Left lobe of liver (tissue), 2 donors: ENCODE data around the gene CCDC124. TPM values are rescaled to one million over a fixed set of nuclear protein-coding genes. Genes with fewer than 3 reads are reported as not detected.

Experiments used
- ATAC-seq: fragments of 200-7000 bp; cut with Tn5 transposase; one replicate; pipeline ENCODE4 v1.9.1; 2020; ENCODE audit warnings: mild to moderate bottlenecking, moderate library complexity
- DNase-seq: peaks from one replicate; pipeline ENCODE4 v3.0.0-alpha.2; 2020; ENCODE audit warnings: low spot score
- total RNA-seq: library from RNA; stranded (reverse); gene quantifications from one replicate; pipeline ENCODE4 v1.2.1, GENCODE V29; 2021
- donor health status: DM: no; HTN: no; CAD: no; lungs with moderate emphysema.
- donor health status: DM: no; HTN: yes; CAD: no.

The CCDC124 gene
- total RNA-seq, 1 donor from 2014 or later: 31.6 TPM

DNA sequence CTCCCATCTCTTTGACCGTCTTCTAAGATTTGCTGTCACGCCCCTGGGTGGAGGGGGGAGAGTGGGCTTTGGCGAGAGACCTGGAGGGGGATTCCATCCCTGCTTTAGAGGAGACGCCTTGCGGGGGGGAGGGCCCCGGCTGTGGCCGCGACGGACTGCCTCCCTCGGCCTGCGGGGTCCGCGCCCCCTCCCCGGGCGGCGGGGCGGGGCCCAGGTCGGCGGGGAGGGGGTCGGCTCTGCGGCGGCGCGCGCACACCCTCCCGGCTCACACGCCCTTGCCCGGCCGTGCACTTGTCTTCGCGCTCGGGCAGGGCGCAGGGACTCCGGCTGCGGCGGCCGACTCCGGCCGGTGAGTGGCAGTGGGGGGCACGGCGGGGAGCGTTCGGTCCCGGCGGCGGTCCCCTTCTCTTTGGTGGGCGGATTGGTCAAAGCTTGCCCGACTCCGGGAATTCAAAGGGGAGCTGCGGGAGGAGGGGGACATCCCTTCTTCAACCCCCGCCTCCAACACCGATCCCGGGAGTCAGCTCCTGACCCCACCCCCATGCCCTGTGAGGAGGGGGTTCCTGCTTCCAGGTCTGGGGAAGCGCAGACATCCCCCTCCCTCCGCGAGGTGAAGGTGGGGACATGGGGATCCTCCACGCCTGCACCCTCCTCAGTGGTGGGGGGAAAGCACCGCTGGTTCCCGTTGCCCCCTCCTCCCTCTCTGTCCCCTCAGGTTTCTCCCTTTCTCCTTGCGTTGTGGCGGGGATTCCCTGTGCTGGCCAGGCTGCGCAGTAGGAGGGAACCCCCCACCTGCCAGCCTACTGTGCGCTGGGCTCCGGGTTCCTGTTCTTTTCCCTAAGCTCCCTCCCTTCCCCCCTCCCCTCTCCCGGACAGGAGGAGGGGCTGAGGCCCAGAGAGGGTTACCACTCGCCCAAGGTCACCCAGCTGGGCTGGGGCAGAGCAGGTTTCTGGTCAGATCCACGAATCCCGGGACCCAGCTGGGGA lies 19.5 kb downstream of the CCDC124 start:
- ATAC-seq (no peak), DNase-seq (no peak)

DNA sequence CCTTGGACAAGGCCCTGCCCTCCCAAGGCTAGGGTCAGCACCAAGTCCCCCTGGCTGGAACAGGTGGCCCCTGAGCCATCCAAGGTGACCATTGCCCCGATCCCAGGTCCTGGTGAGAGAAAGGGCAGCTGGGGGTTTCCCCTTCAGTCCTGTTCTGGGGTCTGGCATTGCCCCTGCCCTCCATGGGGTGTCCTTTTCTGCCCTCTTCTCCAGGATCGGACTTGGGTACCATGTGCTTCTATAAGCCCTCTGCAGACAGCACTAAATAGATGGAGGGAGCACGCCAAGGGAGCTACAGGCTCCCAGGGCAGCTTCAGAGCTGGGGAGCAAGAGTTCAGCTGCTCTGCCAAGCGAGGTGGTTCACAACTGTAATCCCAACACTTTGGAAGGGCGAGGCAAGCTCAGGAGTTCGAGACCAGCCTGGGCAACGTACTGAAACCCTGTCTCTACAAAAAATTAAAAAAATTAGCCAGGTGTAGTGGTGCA lies 20.5 kb downstream of the CCDC124 start:
- DNase-seq (no peak), ATAC-seq (no peak)

DNA sequence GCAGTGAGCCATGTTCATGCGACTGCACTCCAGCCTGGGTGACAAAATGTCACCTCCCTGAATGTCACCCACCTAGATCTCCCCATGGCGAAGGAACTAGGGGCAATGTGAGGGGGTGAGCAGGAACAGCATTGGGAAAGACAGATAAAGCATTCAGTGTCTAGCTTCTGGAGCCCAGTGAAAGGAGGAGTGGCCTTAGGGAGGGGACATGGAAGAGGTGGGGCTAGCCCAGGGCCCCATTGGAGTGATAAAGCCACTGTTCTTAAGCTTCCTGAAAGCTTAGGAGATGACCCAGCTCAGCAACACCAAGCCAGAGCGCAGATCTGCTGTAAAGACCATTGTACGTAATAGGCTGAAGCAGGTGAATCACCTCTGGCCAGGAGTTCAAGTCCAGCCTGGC lies 21.1 kb downstream of the CCDC124 start:
- ATAC-seq (no peak), DNase-seq (no peak)

- no peak for ATAC-seq
- no peak for DNase-seq
Measured at GRCh38 chr19:17954401-17954800, 21.6 kb downstream of the CCDC124 start.

- ATAC-seq: no peak
- no peak for DNase-seq
Measured at GRCh38 chr19:17957149-17957849, 24.5 kb downstream of the CCDC124 start.

- ATAC-seq (no peak), DNase-seq (no peak)
Measured at GRCh38 chr19:17957885-17958284, 25.1 kb downstream of the CCDC124 start.

DNA sequence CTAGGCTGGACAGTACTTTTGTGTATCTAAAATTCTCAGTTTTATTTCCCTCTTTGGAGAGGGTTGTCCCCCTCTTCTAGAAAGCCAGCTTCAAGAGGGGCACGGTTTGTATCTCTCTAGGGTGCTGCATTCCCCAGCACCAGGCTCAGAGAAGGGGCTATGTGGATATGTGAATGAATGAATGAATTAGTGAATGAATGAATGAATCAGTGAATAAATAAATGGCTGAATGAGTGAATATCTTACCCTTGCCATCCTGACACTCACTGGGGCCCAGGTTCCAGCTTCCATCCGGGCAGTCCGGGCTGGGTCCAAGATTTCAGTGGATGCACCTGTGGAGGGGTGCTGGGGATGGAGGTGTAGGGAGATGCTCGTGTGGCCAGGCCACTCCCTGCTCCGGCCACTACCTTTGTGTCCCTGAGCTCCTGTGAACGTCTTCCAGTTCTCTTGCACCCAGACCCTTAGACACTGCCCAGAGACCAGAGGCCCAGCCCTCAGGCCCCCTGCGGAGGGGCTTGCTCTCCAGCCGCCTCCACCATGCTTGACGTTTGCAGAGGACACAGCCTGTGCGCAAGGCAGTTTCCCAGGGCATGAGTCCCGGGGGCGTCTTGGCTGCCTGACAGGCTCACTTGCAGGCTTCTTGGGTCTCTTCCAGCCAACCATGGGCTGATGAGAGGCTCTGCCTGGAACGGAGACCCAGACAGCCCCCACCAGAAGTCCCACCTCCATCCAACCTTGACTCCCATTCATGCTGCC lies 31.3 kb downstream of the CCDC124 start:
- no peak for DNase-seq
- no peak for ATAC-seq

GRCh38 chr19:17965370-17966128 lies 32.7 kb downstream of the CCDC124 start:
- ATAC-seq (no peak), DNase-seq (no peak)

DNA sequence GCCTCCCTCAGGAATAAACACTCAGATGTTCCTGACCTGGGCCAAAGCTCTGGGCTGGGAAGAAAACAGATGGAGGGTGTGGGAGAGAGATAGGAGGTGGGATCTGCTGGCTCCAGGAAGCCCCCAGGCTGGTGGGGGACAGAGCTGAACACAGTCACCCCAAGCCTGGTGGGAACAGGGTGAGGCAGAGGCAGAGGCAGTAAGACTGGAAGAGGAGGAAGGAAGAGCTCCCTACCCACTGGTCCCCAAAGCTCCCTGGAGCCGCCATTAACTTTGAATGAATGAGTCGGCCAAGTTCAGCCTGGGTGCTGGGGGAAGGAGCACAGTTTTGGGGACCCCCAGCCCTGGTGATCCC lies 33.3 kb downstream of the CCDC124 start:
- DNase-seq (no peak), ATAC-seq (no peak)

- no peak for ATAC-seq
- DNase-seq: no peak
Measured at GRCh38 chr19:17966550-17967256, 33.9 kb downstream of the CCDC124 start, which contains the start of gene KCNN1. Gene KCNN1, plus strand, starts transcription at chr19:17967107. Its CDS starts 6,782 bp downstream, at chr19:17973889.

GRCh38 chr19:17967257-17968051 lies 34.6 kb downstream of the CCDC124 start:
- ATAC-seq (no peak), DNase-seq (no peak)

DNA sequence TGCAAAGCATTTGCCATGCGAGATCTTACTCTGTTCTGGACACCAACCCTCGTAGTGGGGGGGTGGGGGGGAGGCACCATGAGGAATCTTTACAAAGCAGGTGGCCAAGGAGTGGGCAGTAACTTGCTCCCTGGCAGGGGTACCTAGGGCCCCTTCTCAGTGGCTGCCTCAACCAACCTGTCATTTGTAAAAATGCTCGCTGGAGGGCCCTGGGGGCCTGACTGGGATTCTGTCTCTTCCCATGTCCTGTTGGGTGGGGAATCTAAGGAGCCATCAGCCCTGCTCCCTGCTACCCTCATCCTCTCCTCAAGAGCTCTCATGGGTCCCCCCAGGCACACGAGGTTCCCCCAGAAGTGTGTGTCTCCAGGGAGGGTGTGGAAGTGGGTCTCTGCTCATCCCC lies 35.5 kb downstream of the CCDC124 start:
- no peak for ATAC-seq
- no peak for DNase-seq

GRCh38 chr19:17969096-17969792 lies 36.4 kb downstream of the CCDC124 start:
- DNase-seq (no peak), ATAC-seq (no peak)

- no peak for ATAC-seq
- DNase-seq: no peak
Measured at GRCh38 chr19:17972230-17972629, 39.4 kb downstream of the CCDC124 start.

GRCh38 chr19:17973759-17974158 lies 40.9 kb downstream of the CCDC124 start:
- no peak for ATAC-seq
- DNase-seq: no peak

DNA sequence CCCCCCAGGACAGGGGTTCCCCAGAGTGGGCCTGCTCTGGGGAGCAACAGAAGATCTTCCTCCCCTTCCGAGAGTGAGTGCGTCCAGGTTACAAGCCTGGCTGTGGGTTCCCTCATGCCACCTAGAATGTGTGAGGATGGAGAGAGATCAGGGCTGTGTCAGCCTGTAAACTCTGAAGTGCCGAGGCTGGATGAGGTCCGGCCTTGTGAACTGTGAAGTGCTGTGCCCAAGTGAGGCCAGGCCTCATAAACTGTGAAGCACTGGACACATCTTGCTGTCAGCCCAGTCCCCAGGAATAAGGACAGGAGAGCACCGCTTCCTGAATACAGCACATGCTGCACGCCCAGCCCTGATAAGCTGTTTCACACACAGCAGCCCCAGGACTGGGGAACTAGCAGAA lies 41.7 kb downstream of the CCDC124 start:
- DNase-seq (no peak), ATAC-seq (no peak)

DNA sequence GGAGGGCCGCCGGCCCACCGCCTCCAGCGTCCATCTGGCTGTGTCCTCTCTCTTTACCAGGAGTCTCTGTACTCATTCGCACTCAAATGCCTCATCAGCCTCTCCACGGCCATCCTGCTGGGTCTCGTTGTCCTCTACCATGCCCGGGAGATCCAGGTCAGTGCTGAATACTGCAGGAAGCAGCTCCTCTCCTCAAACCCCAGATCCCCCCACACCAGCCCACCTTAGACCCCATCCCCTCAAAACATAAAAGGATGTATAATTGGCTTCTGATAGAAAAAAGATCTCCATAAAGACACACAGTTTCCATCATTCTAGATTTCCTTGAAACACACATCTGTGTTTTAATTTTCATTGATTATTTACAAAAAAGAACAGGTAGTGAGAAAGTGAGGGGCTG lies 42.2 kb downstream of the CCDC124 start:
- ATAC-seq (no peak), DNase-seq (no peak)

GRCh38 chr19:17977021-17977420 lies 44.2 kb downstream of the CCDC124 start:
- ATAC-seq (no peak), DNase-seq (no peak)
